ENCODE results near the gene CHTOP.
"Not testable (repeated sequence)": the region's sequence is repeated elsewhere in the genome, so short reads cannot be mapped to it uniquely, and the experiment has no call there.

Gene CHTOP

GRCh38 chr1:153638261-153638660 lies 4.4 kb downstream of the CHTOP start:
- no peak for ATAC-seq
- no peak for TF ChIP-seq RARB (CRISPR knock-in tag; IDR thresholded peaks at IDR 0.05)
- no peak for TF ChIP-seq ZNF70 (CRISPR knock-in tag; IDR thresholded peaks at IDR 0.05)
- TF ChIP-seq, protein P1, sequence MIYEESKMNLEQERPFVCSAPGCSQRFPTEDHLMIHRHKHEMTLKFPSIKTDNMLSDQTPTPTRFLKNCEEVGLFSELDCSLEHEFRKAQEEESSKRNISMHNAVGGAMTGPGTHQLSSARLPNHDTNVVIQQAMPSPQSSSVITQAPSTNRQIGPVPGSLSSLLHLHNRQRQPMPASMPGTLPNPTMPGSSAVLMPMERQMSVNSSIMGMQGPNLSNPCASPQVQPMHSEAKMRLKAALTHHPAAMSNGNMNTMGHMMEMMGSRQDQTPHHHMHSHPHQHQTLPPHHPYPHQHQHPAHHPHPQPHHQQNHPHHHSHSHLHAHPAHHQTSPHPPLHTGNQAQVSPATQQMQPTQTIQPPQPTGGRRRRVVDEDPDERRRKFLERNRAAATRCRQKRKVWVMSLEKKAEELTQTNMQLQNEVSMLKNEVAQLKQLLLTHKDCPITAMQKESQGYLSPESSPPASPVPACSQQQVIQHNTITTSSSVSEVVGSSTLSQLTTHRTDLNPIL (CRISPR knock-in tag; IDR thresholded peaks at IDR 0.05; ENCODE audit: low read depth): no peak
- no peak for TF ChIP-seq GLIS3 (CRISPR knock-in tag; IDR thresholded peaks at IDR 0.05)
- TF ChIP-seq, protein P2, sequence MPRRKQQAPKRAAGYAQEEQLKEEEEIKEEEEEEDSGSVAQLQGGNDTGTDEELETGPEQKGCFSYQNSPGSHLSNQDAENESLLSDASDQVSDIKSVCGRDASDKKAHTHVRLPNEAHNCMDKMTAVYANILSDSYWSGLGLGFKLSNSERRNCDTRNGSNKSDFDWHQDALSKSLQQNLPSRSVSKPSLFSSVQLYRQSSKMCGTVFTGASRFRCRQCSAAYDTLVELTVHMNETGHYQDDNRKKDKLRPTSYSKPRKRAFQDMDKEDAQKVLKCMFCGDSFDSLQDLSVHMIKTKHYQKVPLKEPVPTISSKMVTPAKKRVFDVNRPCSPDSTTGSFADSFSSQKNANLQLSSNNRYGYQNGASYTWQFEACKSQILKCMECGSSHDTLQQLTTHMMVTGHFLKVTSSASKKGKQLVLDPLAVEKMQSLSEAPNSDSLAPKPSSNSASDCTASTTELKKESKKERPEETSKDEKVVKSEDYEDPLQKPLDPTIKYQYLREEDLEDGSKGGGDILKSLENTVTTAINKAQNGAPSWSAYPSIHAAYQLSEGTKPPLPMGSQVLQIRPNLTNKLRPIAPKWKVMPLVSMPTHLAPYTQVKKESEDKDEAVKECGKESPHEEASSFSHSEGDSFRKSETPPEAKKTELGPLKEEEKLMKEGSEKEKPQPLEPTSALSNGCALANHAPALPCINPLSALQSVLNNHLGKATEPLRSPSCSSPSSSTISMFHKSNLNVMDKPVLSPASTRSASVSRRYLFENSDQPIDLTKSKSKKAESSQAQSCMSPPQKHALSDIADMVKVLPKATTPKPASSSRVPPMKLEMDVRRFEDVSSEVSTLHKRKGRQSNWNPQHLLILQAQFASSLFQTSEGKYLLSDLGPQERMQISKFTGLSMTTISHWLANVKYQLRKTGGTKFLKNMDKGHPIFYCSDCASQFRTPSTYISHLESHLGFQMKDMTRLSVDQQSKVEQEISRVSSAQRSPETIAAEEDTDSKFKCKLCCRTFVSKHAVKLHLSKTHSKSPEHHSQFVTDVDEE (CRISPR knock-in tag; IDR thresholded peaks at IDR 0.05): no peak
- no peak for TF ChIP-seq ZFP3 (CRISPR knock-in tag; IDR thresholded peaks at IDR 0.05)
- no peak for TF ChIP-seq ZFP30 (CRISPR knock-in tag; IDR thresholded peaks at IDR 0.05)
- no peak for TF ChIP-seq TCF4 (CRISPR knock-in tag; IDR thresholded peaks at IDR 0.05; ENCODE audit: borderline replicate concordance)
- TF ChIP-seq, protein P3, sequence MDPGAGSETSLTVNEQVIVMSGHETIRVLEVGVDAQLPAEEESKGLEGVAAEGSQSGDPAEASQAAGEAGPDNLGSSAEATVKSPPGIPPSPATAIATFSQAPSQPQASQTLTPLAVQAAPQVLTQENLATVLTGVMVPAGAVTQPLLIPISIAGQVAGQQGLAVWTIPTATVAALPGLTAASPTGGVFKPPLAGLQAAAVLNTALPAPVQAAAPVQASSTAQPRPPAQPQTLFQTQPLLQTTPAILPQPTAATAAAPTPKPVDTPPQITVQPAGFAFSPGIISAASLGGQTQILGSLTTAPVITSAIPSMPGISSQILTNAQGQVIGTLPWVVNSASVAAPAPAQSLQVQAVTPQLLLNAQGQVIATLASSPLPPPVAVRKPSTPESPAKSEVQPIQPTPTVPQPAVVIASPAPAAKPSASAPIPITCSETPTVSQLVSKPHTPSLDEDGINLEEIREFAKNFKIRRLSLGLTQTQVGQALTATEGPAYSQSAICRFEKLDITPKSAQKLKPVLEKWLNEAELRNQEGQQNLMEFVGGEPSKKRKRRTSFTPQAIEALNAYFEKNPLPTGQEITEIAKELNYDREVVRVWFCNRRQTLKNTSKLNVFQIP (CRISPR knock-in tag; IDR thresholded peaks at IDR 0.05; ENCODE audit: borderline replicate concordance, low read depth): no peak
- no peak for TF ChIP-seq SNAI2 (CRISPR knock-in tag; IDR thresholded peaks at IDR 0.05)
- TF ChIP-seq BACH2 (CRISPR knock-in tag; IDR thresholded peaks at IDR 0.05; ENCODE audit: borderline replicate concordance): no peak
- TF ChIP-seq PPARA (CRISPR knock-in tag; IDR thresholded peaks at IDR 0.05; ENCODE audit: borderline replicate concordance): no peak
- TF ChIP-seq ZNF8 (CRISPR knock-in tag; IDR thresholded peaks at IDR 0.05): no peak

GRCh38 chr1:153639280-153639679 lies 5.4 kb downstream of the CHTOP start:
- no peak for ATAC-seq
- TF ChIP-seq ZNF8 (CRISPR knock-in tag; IDR thresholded peaks at IDR 0.05): no peak
- TF ChIP-seq, protein P2 (CRISPR knock-in tag; IDR thresholded peaks at IDR 0.05): no peak
- no peak for TF ChIP-seq GLIS3 (CRISPR knock-in tag; IDR thresholded peaks at IDR 0.05)
- no peak for TF ChIP-seq ISL1 (CRISPR knock-in tag; IDR thresholded peaks at IDR 0.05)
- TF ChIP-seq, protein P3 (CRISPR knock-in tag; IDR thresholded peaks at IDR 0.05; ENCODE audit: borderline replicate concordance, low read depth): no peak
- no peak for TF ChIP-seq ESRRG (CRISPR knock-in tag; IDR thresholded peaks at IDR 0.05)
- no peak for TF ChIP-seq OSR1 (CRISPR knock-in tag; IDR thresholded peaks at IDR 0.05)
- no peak for TF ChIP-seq ZC3H10 (CRISPR knock-in tag; IDR thresholded peaks at IDR 0.05)
- no peak for TF ChIP-seq PATZ1 (CRISPR knock-in tag; IDR thresholded peaks at IDR 0.05; ENCODE audit: borderline replicate concordance)
- no peak for TF ChIP-seq ZFP3 (CRISPR knock-in tag; IDR thresholded peaks at IDR 0.05)
- TF ChIP-seq TCF4 (CRISPR knock-in tag; IDR thresholded peaks at IDR 0.05; ENCODE audit: borderline replicate concordance): no peak
- no peak for TF ChIP-seq BACH2 (CRISPR knock-in tag; IDR thresholded peaks at IDR 0.05; ENCODE audit: borderline replicate concordance)
- no peak for TF ChIP-seq RARB (CRISPR knock-in tag; IDR thresholded peaks at IDR 0.05)
- TF ChIP-seq ZFP30 (CRISPR knock-in tag; IDR thresholded peaks at IDR 0.05): no peak

GRCh38 chr1:153640213-153640612 lies 6.3 kb downstream of the CHTOP start:
- ATAC-seq: not testable (repeated sequence)
